Kidney epithelial cell (primary cell): ENCODE results near the gene CRYBB3. TPM values are rescaled to one million over a fixed set of nuclear protein-coding genes. Genes with fewer than 3 reads are reported as not detected.
"Not testable (repeated sequence)": the region's sequence is repeated elsewhere in the genome, so short reads cannot be mapped to it uniquely, and the experiment has no call there.

Experiments
- DNase-seq: peaks from one replicate; pipeline ENCODE4 v3.0.0-alpha.2; 2010; ENCODE audit warnings: low read depth
- H3K27me3 ChIP-seq: 2 replicates; pipeline ENCODE4 v1.6.0; 2011; ENCODE audit warnings: low read length; ENCODE audit not compliant: control insufficient read depth, insufficient read depth
- H3K36me3 ChIP-seq: 2 replicates; pipeline ENCODE4 v1.5.1; 2011; ENCODE audit warnings: low read length; ENCODE audit not compliant: control insufficient read depth, insufficient read depth
- H3K4me3 ChIP-seq: 2 replicates; pipeline ENCODE4 v1.5.1; 2011; ENCODE audit warnings: low read depth, mild to moderate bottlenecking, control low read depth, low read length
- total RNA-seq: library from RNA; depleted of rRNA; stranded (reverse); fragments of >200 nt; gene quantifications from 2 replicates; pipeline ENCODE4 v1.2.3, GENCODE V29; 2015
- TF ChIP-seq, protein P1 (sequence below): IDR thresholded peaks from 2 replicates; pipeline ENCODE4 v1.5.1; 2011; ENCODE audit warnings: mild to moderate bottlenecking, moderate library complexity, low read length, control low read depth, inconsistent platforms; ENCODE audit not compliant: insufficient read depth, poor library complexity, severe bottlenecking

CRYBB3 gene
- total RNA-seq, 1 donor from 2014 or later: not detected

DNA sequence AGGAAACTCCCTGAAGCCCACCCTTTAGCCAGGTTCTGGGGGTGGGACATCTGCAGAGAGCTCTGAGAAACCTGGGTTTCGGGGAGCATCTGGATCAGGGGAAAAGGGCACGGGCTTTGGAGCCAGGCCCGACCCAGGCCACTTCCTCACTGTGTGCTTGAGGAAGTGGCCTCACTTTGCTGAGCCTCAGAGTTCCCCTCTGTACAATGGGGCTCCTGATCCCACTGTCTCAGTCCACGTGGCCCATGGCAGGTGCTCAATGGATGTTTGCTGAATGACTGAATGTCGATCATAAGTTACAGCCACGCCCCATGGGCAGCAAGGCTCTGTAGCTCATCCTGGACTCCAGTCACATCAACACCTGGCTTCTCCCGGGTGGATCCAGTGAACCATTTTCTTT is 1.3 kb downstream of the CRYBB3 start:
- H3K36me3 ChIP-seq: no peaks in the 10 kb centered on the region

DNA sequence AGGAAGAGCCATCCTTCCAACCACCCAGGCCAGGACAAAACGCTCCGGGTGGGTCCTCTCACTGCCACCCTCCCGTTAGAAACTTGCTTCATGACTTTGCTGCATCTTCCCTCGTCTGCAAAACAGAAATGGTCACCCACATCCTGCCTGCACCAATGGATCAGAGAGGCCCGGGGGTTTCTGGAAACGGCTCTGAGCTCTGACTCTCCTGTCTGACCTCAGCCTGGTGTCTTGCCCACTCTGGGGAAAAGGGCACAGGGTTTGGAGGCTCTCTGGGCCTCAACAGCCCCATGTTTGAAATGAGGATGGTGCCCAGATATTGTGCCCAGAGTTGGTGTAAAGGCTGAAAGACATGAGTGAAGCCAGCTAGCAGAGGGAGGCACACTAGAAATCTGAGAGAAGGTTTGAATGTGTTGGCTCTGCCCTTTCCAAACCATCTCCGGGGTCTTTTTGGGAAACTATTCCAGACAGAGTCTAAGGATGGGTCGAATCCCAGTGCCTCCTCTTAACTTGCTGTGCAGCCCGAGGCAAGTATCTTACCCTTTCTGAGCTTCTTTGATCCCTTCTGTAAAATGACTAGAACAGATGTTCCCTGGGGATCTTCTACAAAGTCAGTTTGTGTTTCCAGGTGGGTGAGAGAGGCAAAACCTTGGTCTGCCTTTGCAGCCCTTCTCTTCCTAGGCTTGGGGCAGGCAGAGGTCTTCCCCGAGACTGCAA is 2.1 kb downstream of the CRYBB3 start:
- no peaks in the 10 kb centered on the region for H3K36me3 ChIP-seq
- no peaks in the 10 kb centered on the region for H3K27me3 ChIP-seq
- H3K4me3 ChIP-seq: no peak overlapping the region
- DNase-seq: no peak
- TF ChIP-seq, protein P1, sequence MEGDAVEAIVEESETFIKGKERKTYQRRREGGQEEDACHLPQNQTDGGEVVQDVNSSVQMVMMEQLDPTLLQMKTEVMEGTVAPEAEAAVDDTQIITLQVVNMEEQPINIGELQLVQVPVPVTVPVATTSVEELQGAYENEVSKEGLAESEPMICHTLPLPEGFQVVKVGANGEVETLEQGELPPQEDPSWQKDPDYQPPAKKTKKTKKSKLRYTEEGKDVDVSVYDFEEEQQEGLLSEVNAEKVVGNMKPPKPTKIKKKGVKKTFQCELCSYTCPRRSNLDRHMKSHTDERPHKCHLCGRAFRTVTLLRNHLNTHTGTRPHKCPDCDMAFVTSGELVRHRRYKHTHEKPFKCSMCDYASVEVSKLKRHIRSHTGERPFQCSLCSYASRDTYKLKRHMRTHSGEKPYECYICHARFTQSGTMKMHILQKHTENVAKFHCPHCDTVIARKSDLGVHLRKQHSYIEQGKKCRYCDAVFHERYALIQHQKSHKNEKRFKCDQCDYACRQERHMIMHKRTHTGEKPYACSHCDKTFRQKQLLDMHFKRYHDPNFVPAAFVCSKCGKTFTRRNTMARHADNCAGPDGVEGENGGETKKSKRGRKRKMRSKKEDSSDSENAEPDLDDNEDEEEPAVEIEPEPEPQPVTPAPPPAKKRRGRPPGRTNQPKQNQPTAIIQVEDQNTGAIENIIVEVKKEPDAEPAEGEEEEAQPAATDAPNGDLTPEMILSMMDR: no peak

More for the DNA sequence above, 1.3 kb downstream of the CRYBB3 start:
- Histone ChIP-seq H3K4me3 (no peak overlapping the region), H3K27me3 (no peaks in the 10 kb centered on the region)
- no peak for DNase-seq
- TF ChIP-seq, protein P1: no peak

DNA sequence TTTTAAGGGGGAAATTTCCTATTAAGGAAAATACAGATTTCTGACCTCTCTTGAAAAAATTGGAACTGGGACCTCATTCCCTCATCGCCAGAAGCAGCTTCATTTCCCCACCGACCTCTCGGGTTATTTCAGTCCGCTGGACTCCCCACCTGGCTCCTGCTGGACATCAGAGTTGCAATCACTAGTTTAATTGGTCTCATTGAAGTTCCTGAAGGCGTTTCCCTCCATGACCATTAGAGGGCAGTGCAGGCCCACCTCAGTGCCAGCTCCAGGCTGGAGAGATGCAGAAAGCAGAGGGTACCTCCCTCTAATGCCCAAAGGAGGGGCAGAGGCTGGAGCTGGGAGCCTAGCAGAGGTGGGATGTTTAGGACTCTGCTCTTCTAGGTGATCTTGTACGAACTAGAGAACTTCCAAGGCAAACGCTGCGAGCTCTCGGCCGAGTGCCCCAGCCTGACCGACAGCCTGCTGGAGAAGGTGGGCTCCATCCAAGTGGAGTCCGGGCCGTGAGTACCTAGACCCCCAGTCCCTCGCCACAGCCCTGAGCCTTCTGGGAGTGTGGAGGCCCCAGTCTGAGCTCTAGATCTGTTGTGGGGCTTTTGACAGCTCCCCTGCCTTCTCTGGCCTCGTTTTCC is 2.7 kb downstream of the CRYBB3 start:
- DNase-seq: no peak
- TF ChIP-seq, protein P1: peak; percentile 88
- Histone ChIP-seq H3K36me3 (no peaks in the 10 kb centered on the region), H3K27me3 (no peaks in the 10 kb centered on the region), H3K4me3 (no peak overlapping the region)

DNA sequence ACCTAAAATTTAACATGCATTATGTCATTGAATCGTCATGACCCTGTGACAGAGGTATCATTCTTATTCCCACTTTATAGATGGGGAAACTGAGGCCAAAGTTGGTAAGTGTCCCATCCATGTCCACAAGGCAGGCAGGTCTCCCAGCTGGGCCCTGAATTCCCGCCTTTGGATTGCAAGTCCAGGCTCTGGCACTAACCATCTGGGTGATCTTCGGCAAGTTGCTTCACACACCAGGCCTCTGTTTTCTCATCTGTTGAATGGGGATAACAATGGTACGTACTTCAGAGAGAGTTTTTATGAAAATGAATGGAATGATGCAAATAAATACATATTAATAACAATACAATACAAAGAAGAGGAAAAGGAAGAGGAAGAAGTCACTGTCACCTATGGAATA is 3.4 kb downstream of the CRYBB3 start:
- TF ChIP-seq, protein P1: no peak
- H3K36me3 ChIP-seq: no peaks in the 10 kb centered on the region
- DNase-seq: no peak
- H3K27me3 ChIP-seq: no peaks in the 10 kb centered on the region
- H3K4me3 ChIP-seq: no peak overlapping the region

DNA sequence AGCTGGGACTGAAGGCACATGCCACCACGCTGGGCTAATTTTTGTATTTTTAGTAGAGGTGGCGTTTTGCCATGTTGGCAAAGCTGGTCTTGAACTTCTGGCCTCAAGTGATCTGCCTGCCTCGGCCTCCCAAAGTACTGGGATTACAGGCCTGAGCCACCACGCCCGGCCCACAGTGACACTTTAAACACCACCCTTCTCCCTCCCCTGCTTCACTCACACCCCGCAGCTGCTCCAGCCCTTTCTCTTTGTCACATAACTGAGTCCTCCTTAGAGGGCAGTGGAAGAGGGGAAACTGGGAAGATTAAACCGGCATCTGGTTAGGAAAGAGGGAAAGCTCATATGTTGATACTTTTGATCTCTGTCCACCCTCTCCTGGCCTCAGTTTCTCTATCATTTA is 4.9 kb downstream of the CRYBB3 start:
- H3K27me3 ChIP-seq, H3K4me3 ChIP-seq, H3K36me3 ChIP-seq, DNase-seq: not testable (repeated sequence)

DNA sequence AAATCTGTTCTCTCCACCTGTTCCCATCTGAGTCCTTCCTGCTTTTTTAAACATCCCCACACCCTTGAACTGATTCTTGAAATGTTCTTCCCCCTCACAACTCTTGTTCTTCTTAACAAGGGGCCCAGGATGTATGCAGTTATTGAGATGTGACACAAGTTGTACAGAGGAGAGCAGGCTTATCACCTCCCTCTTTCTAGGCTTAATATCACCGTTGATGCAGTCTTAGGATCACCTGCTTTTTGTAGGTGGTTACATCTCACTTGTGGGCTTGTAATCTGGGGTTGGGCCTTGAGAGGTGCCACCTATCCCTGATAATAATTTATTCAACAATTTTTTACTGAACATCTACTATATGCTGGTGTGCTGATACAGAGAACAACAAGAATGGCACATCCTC is 6.2 kb downstream of the CRYBB3 start:
- TF ChIP-seq, protein P1: no peak
- no peaks in the 10 kb centered on the region for H3K27me3 ChIP-seq
- H3K36me3 ChIP-seq: no peaks in the 10 kb centered on the region
- no peak overlapping the region for H3K4me3 ChIP-seq
- no peak for DNase-seq
